SK-N-SH (cell line): ENCODE data around the gene IFNGR1.

Source experiments
- EZH2phosphoT487 ChIP-seq: fragments of 200-600 bp; sonication (generic); IDR thresholded peaks from 2 replicates; pipeline ENCODE4 v1.6.1; 2017; ENCODE audit warnings: low read depth, mixed run types, mild to moderate bottlenecking, antibody characterized with exemption, moderate library complexity, borderline replicate concordance
- FOSL2 ChIP-seq: IDR thresholded peaks from 2 replicates; pipeline ENCODE4 v1.4.0; 2012; ENCODE audit warnings: low read depth, mild to moderate bottlenecking, moderate library complexity, borderline replicate concordance
- POLR2AphosphoS5 ChIP-seq: IDR thresholded peaks from 2 replicates; pipeline ENCODE4 v1.6.1; 2012; ENCODE audit warnings: low read depth, low read length
- RAD21 ChIP-seq: IDR thresholded peaks from 2 replicates; pipeline ENCODE4 v1.6.1; 2012; ENCODE audit warnings: mild to moderate bottlenecking, low read length
- SMC3 ChIP-seq: IDR thresholded peaks from 2 replicates; pipeline ENCODE4 v1.6.1; 2012; ENCODE audit warnings: low read depth, low read length, improper control_type of control experiment
- YY1 ChIP-seq: IDR thresholded peaks from 2 replicates; pipeline ENCODE4 v1.4.0; 2012; ENCODE audit warnings: low read depth, mild to moderate bottlenecking
- TF ChIP-seq, protein P1 (sequence below): fragments of 200-600 bp; sonication (generic); IDR thresholded peaks from 2 replicates; pipeline ENCODE4 v1.6.1; 2017; ENCODE audit warnings: antibody characterized with exemption, mild to moderate bottlenecking, moderate library complexity
- TF ChIP-seq, protein P2 (sequence below): IDR thresholded peaks from 2 replicates; pipeline ENCODE4 v1.6.1; 2012; ENCODE audit warnings: mild to moderate bottlenecking, low read depth, low read length, moderate library complexity
- TF ChIP-seq, protein P3 (sequence below): fragments of 150-350 bp; IDR thresholded peaks from 2 replicates; pipeline ENCODE4 v1.6.1; 2016; ENCODE audit warnings: mild to moderate bottlenecking, low read depth, low read length
- TF ChIP-seq, protein P4 (sequence below): IDR thresholded peaks from 2 replicates; pipeline ENCODE4 v1.4.0; 2012; ENCODE audit warnings: low read depth

DNA sequence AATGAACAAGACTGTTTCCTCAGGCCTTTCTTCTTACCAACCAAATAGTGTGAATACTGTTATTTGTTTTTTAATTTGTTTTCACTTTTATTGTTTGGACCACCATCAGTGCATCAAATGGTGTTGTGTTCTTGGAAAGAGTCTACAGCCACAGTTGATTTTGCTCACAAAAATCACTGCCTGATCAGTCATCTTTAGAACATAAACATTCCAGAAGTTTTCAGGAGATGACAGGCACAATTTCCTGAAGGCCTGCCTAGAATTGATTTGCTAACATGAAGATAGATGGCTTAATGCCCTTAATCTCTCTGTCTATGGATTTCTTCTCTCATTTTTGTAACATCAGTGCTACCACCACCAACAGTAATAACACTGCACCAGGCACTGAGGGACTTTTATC is 59.3 kb downstream of the IFNGR1 start:
- TF ChIP-seq, protein P1, sequence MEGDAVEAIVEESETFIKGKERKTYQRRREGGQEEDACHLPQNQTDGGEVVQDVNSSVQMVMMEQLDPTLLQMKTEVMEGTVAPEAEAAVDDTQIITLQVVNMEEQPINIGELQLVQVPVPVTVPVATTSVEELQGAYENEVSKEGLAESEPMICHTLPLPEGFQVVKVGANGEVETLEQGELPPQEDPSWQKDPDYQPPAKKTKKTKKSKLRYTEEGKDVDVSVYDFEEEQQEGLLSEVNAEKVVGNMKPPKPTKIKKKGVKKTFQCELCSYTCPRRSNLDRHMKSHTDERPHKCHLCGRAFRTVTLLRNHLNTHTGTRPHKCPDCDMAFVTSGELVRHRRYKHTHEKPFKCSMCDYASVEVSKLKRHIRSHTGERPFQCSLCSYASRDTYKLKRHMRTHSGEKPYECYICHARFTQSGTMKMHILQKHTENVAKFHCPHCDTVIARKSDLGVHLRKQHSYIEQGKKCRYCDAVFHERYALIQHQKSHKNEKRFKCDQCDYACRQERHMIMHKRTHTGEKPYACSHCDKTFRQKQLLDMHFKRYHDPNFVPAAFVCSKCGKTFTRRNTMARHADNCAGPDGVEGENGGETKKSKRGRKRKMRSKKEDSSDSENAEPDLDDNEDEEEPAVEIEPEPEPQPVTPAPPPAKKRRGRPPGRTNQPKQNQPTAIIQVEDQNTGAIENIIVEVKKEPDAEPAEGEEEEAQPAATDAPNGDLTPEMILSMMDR = no peak
- no peak for TF ChIP-seq YY1
- no peak for TF ChIP-seq FOSL2
- TF ChIP-seq POLR2AphosphoS5 = no peak
- TF ChIP-seq, protein P2, sequence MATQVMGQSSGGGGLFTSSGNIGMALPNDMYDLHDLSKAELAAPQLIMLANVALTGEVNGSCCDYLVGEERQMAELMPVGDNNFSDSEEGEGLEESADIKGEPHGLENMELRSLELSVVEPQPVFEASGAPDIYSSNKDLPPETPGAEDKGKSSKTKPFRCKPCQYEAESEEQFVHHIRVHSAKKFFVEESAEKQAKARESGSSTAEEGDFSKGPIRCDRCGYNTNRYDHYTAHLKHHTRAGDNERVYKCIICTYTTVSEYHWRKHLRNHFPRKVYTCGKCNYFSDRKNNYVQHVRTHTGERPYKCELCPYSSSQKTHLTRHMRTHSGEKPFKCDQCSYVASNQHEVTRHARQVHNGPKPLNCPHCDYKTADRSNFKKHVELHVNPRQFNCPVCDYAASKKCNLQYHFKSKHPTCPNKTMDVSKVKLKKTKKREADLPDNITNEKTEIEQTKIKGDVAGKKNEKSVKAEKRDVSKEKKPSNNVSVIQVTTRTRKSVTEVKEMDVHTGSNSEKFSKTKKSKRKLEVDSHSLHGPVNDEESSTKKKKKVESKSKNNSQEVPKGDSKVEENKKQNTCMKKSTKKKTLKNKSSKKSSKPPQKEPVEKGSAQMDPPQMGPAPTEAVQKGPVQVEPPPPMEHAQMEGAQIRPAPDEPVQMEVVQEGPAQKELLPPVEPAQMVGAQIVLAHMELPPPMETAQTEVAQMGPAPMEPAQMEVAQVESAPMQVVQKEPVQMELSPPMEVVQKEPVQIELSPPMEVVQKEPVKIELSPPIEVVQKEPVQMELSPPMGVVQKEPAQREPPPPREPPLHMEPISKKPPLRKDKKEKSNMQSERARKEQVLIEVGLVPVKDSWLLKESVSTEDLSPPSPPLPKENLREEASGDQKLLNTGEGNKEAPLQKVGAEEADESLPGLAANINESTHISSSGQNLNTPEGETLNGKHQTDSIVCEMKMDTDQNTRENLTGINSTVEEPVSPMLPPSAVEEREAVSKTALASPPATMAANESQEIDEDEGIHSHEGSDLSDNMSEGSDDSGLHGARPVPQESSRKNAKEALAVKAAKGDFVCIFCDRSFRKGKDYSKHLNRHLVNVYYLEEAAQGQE = no peak
- TF ChIP-seq EZH2phosphoT487 = no peak
- TF ChIP-seq SMC3 = no peak
- TF ChIP-seq, protein P3, sequence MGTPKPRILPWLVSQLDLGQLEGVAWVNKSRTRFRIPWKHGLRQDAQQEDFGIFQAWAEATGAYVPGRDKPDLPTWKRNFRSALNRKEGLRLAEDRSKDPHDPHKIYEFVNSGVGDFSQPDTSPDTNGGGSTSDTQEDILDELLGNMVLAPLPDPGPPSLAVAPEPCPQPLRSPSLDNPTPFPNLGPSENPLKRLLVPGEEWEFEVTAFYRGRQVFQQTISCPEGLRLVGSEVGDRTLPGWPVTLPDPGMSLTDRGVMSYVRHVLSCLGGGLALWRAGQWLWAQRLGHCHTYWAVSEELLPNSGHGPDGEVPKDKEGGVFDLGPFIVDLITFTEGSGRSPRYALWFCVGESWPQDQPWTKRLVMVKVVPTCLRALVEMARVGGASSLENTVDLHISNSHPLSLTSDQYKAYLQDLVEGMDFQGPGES = no peak
- TF ChIP-seq RAD21 = no peak
- TF ChIP-seq, protein P4, sequence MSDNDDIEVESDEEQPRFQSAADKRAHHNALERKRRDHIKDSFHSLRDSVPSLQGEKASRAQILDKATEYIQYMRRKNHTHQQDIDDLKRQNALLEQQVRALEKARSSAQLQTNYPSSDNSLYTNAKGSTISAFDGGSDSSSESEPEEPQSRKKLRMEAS = no peak
